GM18520 (cell line): ENCODE results near the gene NRBP1.

Experiments
- ATAC-seq: cut with Tn5 transposase; IDR thresholded peaks from one replicate; pipeline ENCODE4 v1.9.1; 2021; ENCODE audit not compliant: unreplicated experiment

NRBP1 gene

GRCh38 chr2:27428213-27428977, at the start of gene NRBP1:
Gene NRBP1 (plus strand): TSS chr2:27428631. CDS start chr2:27433274, 4,643 bp downstream.
- peak; percentile 85 for ATAC-seq

- no peak for ATAC-seq
Measured at GRCh38 chr2:27378809-27379290, 49.6 kb upstream of the NRBP1 start.

GRCh38 chr2:27379383-27379835, 49.0 kb upstream of the NRBP1 start:
- no peak for ATAC-seq

GRCh38 chr2:27379836-27380625, 48.4 kb upstream of the NRBP1 start:
- no peak for ATAC-seq

- ATAC-seq, result peak; percentile 81
Measured at GRCh38 chr2:27380626-27381545, 47.5 kb upstream of the NRBP1 start, which contains the start of gene ZNF513. Gene ZNF513 (minus strand): TSS chr2:27380734. CDS start chr2:27380526, 208 bp downstream.

- no peak for ATAC-seq
Measured at GRCh38 chr2:27381577-27382181, 46.8 kb upstream of the NRBP1 start.

- no peak for ATAC-seq
Measured at GRCh38 chr2:27390822-27391679, 37.4 kb upstream of the NRBP1 start.

- ATAC-seq, result no peak
Measured at GRCh38 chr2:27393225-27393624, 35.2 kb upstream of the NRBP1 start.

- no peak for ATAC-seq
Measured at GRCh38 chr2:27398962-27399361, 29.5 kb upstream of the NRBP1 start.

GRCh38 chr2:27400348-27401135, 27.9 kb upstream of the NRBP1 start:
- ATAC-seq, result no peak

GRCh38 chr2:27407798-27408491, 20.5 kb upstream of the NRBP1 start:
- ATAC-seq, result no peak

GRCh38 chr2:27408601-27409320, 19.7 kb upstream of the NRBP1 start:
- peak; percentile 21 for ATAC-seq

GRCh38 chr2:27409321-27410073, 18.9 kb upstream of the NRBP1 start, which contains the start of gene PPM1G:
Gene PPM1G (minus strand): TSS chr2:27409591. CDS start chr2:27409422, 169 bp downstream.
- peak; percentile 93 for ATAC-seq

GRCh38 chr2:27412419-27413152, 15.8 kb upstream of the NRBP1 start:
- no peak for ATAC-seq

- ATAC-seq, result no peak
Measured at GRCh38 chr2:27416151-27416550, 12.3 kb upstream of the NRBP1 start.

GRCh38 chr2:27420996-27421395, 7.4 kb upstream of the NRBP1 start:
- no peak for ATAC-seq
